Measurements from ENCODE around the gene NAGK.

Gene NAGK

DNA sequence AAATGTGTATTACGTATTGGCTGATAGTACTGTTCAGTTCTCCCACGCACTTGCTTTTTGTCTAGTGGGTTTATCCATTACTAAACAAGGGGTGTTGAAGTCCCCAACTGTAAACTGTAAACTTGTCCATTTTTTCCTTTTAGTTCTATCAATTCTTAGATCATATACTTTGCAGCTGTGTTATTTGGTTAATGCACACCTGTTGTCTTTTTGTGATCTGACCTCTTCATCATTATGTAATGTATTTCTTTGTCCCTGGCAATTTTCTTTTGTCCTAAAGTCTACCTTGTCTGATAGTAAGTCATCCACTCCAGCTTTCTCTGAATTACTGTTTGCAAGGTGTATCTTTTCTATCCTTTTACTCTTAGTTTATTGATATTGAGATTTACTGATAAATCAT lies 39.6 kb downstream of the NAGK start:
- DNase-seq (ENCODE audit: low read depth) = no peak

DNA sequence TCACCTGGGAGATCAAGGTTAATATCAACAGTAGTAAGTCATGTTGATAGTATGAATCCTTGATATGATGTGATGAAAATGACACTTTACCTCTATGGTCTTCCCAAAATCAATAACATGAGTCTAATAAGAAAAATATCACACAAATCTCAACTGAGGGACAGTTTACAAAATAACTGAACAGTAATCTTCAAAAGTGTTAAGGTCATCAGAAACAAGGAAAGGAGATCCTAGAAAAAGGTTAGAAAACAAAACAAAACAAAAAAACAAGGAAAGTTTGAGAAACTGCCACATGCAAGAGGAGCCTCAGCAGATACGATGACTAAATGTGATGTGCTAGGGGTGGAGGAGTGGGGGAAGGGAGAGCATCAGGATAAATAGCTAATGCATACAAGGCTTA lies 45.4 kb downstream of the NAGK start:
- DNase-seq (ENCODE audit: low read depth) = no peak

DNA sequence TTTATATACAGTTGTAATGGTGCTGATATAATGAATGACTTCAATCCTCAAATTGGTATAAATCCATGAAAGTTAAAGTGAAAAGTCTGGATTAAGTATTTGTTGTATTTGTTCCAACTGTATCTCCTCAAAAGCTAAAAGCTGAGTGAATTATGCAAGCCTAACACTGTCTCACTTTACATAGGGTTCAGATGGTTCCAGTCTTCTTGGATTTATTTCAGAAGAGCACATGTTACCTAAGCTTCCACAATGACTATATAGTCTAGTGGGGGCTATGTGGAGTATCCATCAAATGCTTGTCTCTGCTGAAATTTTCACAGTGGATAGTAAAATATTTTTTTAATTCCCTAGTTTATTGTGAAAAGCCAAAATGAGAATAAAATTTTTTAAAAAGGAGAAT lies 48.6 kb downstream of the NAGK start:
- no peak for DNase-seq (ENCODE audit: low read depth)

- DNase-seq (ENCODE audit: low read depth) = no peak
These were observed 51.7 kb downstream of the NAGK start for GRCh38 chr2:71120195-71120594.

- DNase-seq (ENCODE audit: low read depth) = no peak
These were observed 53.0 kb downstream of the NAGK start for GRCh38 chr2:71121479-71121878.

GRCh38 chr2:71122387-71123298 lies 54.2 kb downstream of the NAGK start:
- no peak for DNase-seq (ENCODE audit: low read depth)

GRCh38 chr2:71125506-71126294 lies 57.3 kb downstream of the NAGK start:
- no peak for DNase-seq (ENCODE audit: low read depth)

- no peak for DNase-seq (ENCODE audit: low read depth)
These were observed 58.5 kb downstream of the NAGK start for GRCh38 chr2:71126957-71127356.

All from T follicular helper cell (primary cell).